ENCODE data around the gene DEPDC7. TPM values are rescaled to one million over a fixed set of nuclear protein-coding genes. Genes with fewer than 3 reads are reported as not detected.

Gene DEPDC7
- polyA plus RNA-seq, 1 donor from 2014 or later, result 3.3 TPM

Small RNAs within 50 kb of the gene (small RNA-seq; reads per million reads assigned to genes)
- gene RF00019, result 0 to 1.2 (median 0) reads per million in 3 experiments

Other genes with a start within 250 kb of the DEPDC7 start
- gene CCDC73, start 221.2 kb upstream of the DEPDC7 start, polyA plus RNA-seq, result 0.07 TPM in 1 of 2 replicates, not detected in the other
- not detected in 2 replicates for gene PRRG4, start 186.0 kb upstream of the DEPDC7 start, polyA plus RNA-seq
- gene QSER1, start 123.1 kb upstream of the DEPDC7 start, polyA plus RNA-seq, result 18.1 and 21.2 TPM in 2 replicates
- gene TCP11L1, start 23.7 kb downstream of the DEPDC7 start, polyA plus RNA-seq, result 12.5 and 19.2 TPM in 2 replicates
- 69.5 and 86.8 TPM in 2 replicates for gene CSTF3, start 145.6 kb downstream of the DEPDC7 start, polyA plus RNA-seq
- gene HIPK3, start 241.5 kb downstream of the DEPDC7 start, polyA plus RNA-seq, result 12.4 and 25.5 TPM in 2 replicates